Activated CD4-positive, alpha-beta T cell treated with anti-CD3 and anti-CD28 coated beads, Interleukin-2, amount 10 ng/mL, durations not matched to agents 24 days and 14 days (primary cell): ENCODE data around the gene OSBPL10. TPM values are rescaled to one million over a fixed set of nuclear protein-coding genes. Genes with fewer than 3 reads are reported as not detected.

Experiments used
- DNase-seq: peaks from one replicate; pipeline ENCODE4 v3.0.0; 2022
- H3K27ac Mint-ChIP-seq: one replicate; pipeline ENCODE4 v1.8.0; 2022; ENCODE audit warnings: mild to moderate bottlenecking, mixed read lengths
- H3K27me3 Mint-ChIP-seq: one replicate; pipeline ENCODE4 v1.8.0; 2022; ENCODE audit warnings: mixed read lengths
- H3K36me3 Mint-ChIP-seq: one replicate; pipeline ENCODE4 v1.8.0; 2022; ENCODE audit warnings: low read depth, mild to moderate bottlenecking, mixed read lengths
- H3K4me1 Mint-ChIP-seq: one replicate; pipeline ENCODE4 v1.8.0; 2021; ENCODE audit warnings: mixed read lengths
- H3K4me3 Mint-ChIP-seq: one replicate; pipeline ENCODE4 v1.8.0; 2022; ENCODE audit warnings: mild to moderate bottlenecking, moderate library complexity, mixed read lengths
- H3K9me3 Mint-ChIP-seq: one replicate; pipeline ENCODE4 v1.8.0; 2021; ENCODE audit warnings: mixed read lengths
- intact Hi-C: fragments of 100-400 bp; cut with micrococcal nuclease; formaldehyde crosslinking; loops from one replicate; pipeline ENCODE4 v1.15.1; 2023
- total RNA-seq: library from RNA; stranded (reverse); gene quantifications from 2 replicates; pipeline ENCODE4 v1.2.3, GENCODE V29; 2022

OSBPL10 gene
- total RNA-seq, 1 donor from 2014 or later: 14.5 TPM

DNA sequence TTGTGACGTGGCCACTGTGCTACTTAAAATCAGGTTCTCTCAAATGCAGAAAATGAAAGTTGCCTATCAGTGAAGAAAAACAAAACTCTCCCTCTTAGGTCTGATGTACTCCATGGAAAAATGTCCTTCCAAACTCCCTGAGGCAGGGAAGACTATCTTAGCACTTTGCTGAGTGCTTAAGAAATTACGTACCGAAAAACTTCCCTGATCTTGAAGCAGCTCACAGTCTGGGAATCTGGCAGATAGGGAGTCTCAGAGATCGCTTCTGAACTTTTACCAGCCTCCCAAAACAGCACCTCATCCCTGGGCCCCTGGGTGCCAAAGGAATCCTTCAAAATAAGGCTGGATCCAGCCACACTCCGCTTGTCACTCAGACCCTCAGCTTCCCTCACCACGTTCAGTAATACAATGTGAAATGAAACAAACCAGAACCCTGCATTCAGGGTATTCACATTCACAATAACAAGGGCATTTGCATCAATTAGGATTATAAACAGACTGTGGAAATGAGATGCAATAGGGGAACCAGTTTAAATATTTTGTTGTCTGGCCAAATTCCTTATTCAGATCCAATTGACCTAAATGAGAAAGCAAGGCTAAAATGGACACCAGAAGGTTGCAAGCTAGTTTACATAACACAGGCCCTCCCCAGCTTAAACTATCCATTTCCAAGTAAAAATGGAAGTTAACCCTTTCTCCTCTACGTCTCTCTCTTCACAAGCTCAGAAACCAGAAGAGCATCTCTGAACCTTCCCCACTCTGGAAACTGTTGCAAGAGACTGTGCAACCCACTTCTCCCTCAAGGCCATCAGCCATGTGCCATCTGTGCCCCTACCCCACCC, 20.9 kb downstream of the OSBPL10 start:
- no peak for DNase-seq
- Mint-ChIP-seq H3K27ac (peak overlapping the region; percentile 24), H3K4me1 (peaks cover 9% of the 10 kb centered on the region), H3K4me3 (no peak overlapping the region), H3K27me3 (no peaks in the 10 kb centered on the region), H3K9me3 (peaks cover 8% of the 10 kb centered on the region), H3K36me3 (no peaks in the 10 kb centered on the region)
- intact Hi-C loops: no loop called here

- Mint-ChIP-seq H3K4me3 (no peak overlapping the region), H3K36me3 (peaks cover 2% of the 10 kb centered on the region), H3K4me1 (peaks cover 9% of the 10 kb centered on the region), H3K9me3 (peaks cover 8% of the 10 kb centered on the region), H3K27ac (no peak overlapping the region), H3K27me3 (no peaks in the 10 kb centered on the region)
- no peak for DNase-seq
- intact Hi-C loops: no loop called here
These were observed 21.8 kb downstream of the OSBPL10 start for GRCh38 chr3:31959251-31959650.

DNA sequence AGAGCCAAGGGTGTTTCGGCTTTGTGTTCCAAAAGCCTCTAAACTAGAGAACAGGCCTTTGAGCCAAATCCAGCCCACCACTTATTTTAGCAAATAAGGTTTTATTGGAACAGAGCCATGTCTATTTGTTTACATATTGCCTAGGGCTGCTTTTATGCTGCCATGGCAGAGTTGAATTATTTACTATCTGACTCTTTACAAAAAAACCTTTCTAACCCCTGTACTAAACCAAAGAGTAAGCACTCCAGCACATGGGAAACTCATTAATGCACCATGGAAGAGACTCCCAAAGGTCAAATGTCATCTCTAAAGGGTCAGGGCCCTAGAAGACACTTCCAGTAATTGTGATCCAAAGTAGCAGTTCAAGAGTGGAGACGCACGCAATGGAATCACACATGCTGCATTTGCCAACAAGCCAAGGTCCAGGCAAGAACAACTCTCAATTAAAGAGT, 22.3 kb downstream of the OSBPL10 start:
- H3K4me1 Mint-ChIP-seq: peaks cover 9% of the 10 kb centered on the region
- no peak for DNase-seq
- no peak overlapping the region for H3K4me3 Mint-ChIP-seq
- H3K9me3 Mint-ChIP-seq: peaks cover 5% of the 10 kb centered on the region
- H3K27ac Mint-ChIP-seq: no peak overlapping the region
- H3K27me3 Mint-ChIP-seq: no peaks in the 10 kb centered on the region
- peaks cover 2% of the 10 kb centered on the region for H3K36me3 Mint-ChIP-seq
- intact Hi-C loops: no loop called here

DNA sequence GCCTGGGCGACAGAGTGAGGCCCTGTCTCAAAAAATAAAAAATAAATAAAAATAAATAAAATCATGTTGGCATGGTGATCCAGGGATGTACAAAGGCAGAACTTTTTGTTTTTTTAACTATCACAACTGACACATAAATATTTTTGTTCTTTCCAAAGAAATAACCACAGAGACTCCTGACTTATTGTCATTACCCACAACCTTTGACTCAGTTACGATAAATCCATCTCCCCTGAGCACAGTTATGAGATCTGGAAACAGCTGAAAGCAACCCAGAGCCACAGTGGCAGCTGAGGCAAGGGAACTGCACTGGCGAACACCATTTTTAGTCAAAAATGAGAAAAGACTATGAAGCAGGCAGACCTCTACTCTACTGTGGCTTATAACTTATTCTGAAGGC, 24.0 kb downstream of the OSBPL10 start:
- no peak overlapping the region for H3K27ac Mint-ChIP-seq
- peaks cover 4% of the 10 kb centered on the region for H3K9me3 Mint-ChIP-seq
- no peak overlapping the region for H3K4me3 Mint-ChIP-seq
- DNase-seq: no peak
- peaks cover 7% of the 10 kb centered on the region for H3K4me1 Mint-ChIP-seq
- H3K27me3 Mint-ChIP-seq: peaks cover 2% of the 10 kb centered on the region
- H3K36me3 Mint-ChIP-seq: peaks cover 2% of the 10 kb centered on the region
- intact Hi-C loops: no loop called here

DNA sequence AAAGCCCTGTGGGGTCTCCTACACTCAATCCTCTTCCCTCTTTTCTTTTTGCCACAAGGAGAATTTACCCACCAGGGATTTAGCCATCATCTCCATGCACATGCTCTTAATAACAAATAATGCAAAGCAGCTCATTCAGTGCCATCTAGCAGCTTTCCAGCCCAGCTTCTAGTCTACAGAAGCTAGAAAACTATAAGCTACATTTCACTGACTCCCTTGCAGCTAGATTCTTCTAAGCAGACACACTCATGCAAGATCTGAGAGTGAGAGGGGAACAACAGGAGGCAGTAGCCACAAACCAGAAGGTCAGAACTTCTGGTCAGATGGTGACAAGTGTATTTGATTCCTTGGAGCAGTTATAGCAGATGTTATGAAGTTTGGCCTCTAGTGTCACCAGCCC, 25.5 kb downstream of the OSBPL10 start:
- Mint-ChIP-seq H3K27me3 (peaks cover 4% of the 10 kb centered on the region), H3K4me3 (no peak overlapping the region), H3K4me1 (peaks cover 6% of the 10 kb centered on the region), H3K36me3 (peaks cover 2% of the 10 kb centered on the region), H3K9me3 (peaks cover 8% of the 10 kb centered on the region), H3K27ac (no peak overlapping the region)
- DNase-seq: no peak
- intact Hi-C loops: no loop called here

DNA sequence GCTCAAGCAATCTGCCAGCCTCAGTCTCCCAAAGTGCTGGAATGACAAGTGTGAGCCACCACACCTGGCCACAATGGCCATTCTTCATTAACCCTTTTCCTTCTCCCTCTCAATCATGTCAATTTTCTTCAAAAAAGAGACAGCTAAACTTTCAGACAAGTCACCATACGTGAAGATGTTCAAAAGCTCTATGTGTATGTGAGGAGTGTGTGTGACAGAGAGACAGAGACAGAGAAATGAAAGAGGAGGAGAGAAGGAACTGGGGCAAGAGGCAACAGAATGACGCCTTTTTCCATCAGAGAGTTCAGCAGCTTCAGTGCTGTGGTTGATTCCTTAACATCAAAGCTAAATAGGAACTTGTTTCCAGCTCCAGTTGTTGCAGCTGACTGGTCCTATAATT, 27.4 kb downstream of the OSBPL10 start:
- Mint-ChIP-seq H3K36me3 (peaks cover 2% of the 10 kb centered on the region), H3K27me3 (peaks cover 6% of the 10 kb centered on the region), H3K9me3 (peaks cover 9% of the 10 kb centered on the region), H3K4me1 (peaks cover 4% of the 10 kb centered on the region), H3K27ac (no peak overlapping the region), H3K4me3 (no peak overlapping the region)
- no peak for DNase-seq
- intact Hi-C loops: no loop called here

DNA sequence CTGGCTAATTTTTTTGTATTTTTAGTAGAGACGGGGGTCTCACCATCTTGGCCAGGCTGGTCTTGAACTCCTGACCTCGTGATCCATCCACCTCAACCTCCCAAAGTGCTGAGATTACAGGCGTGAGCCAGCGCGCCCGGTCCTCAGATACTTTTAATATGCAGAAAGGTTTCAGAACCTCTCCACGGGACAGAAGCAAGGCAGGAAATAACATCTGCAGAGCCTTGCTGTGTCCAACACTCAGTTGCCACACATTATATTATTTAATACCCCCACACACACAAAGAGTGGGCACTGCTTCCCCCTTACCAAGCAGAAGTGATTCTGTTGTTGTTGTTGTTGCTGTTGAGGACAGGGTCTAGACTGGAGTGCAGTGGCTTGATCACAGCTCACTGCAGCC, 28.0 kb downstream of the OSBPL10 start:
- DNase-seq: no peak
- no peak overlapping the region for H3K27ac Mint-ChIP-seq
- intact Hi-C loops: no loop called here
- no peak overlapping the region for H3K4me3 Mint-ChIP-seq
- peaks cover 6% of the 10 kb centered on the region for H3K27me3 Mint-ChIP-seq
- H3K4me1 Mint-ChIP-seq: peaks cover 4% of the 10 kb centered on the region
- peaks cover 9% of the 10 kb centered on the region for H3K9me3 Mint-ChIP-seq
- H3K36me3 Mint-ChIP-seq: peaks cover 2% of the 10 kb centered on the region

GRCh38 chr3:31952205-31952604, 28.9 kb downstream of the OSBPL10 start:
- no peak overlapping the region for H3K27ac Mint-ChIP-seq
- peaks cover 4% of the 10 kb centered on the region for H3K4me1 Mint-ChIP-seq
- no peak for DNase-seq
- peaks cover 9% of the 10 kb centered on the region for H3K9me3 Mint-ChIP-seq
- intact Hi-C loops: no loop called here
- H3K4me3 Mint-ChIP-seq: no peak overlapping the region
- H3K36me3 Mint-ChIP-seq: peaks cover 2% of the 10 kb centered on the region
- peaks cover 6% of the 10 kb centered on the region for H3K27me3 Mint-ChIP-seq

GRCh38 chr3:31948280-31948679, 32.8 kb downstream of the OSBPL10 start:
- peaks cover 6% of the 10 kb centered on the region for H3K27me3 Mint-ChIP-seq
- H3K27ac Mint-ChIP-seq: no peak overlapping the region
- H3K36me3 Mint-ChIP-seq: no peaks in the 10 kb centered on the region
- intact Hi-C loops: no loop called here
- no peak for DNase-seq
- no peak overlapping the region for H3K4me3 Mint-ChIP-seq
- peaks cover 6% of the 10 kb centered on the region for H3K4me1 Mint-ChIP-seq
- peaks cover 5% of the 10 kb centered on the region for H3K9me3 Mint-ChIP-seq

DNA sequence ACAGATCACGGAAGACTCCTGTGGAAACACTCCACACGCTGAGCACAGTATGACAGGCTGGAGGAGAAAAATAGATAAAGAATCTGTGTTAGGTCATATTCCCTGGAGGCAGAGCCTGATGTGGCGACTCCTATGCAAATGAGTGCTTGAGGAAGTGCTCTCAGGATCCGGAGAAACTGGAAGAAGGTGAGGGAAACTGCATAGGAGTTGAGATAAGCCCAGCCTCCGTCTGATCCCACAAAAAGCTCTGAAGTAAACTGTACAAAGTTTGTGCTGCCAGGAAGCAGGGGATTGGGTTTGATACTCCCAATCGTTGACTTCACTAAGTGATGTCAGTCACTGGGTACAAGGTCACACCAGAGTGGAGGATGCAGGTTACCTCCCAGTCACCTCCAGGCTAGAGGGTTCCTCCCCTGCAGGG, 33.4 kb downstream of the OSBPL10 start:
- H3K36me3 Mint-ChIP-seq: no peaks in the 10 kb centered on the region
- H3K4me1 Mint-ChIP-seq: peaks cover 6% of the 10 kb centered on the region
- H3K4me3 Mint-ChIP-seq: no peak overlapping the region
- peaks cover 8% of the 10 kb centered on the region for H3K9me3 Mint-ChIP-seq
- intact Hi-C loops: no loop called here
- no peak overlapping the region for H3K27ac Mint-ChIP-seq
- peaks cover 6% of the 10 kb centered on the region for H3K27me3 Mint-ChIP-seq
- DNase-seq: no peak

- peaks cover 3% of the 10 kb centered on the region for H3K4me1 Mint-ChIP-seq
- H3K27ac Mint-ChIP-seq: no peak overlapping the region
- peaks cover 4% of the 10 kb centered on the region for H3K27me3 Mint-ChIP-seq
- peaks cover 9% of the 10 kb centered on the region for H3K9me3 Mint-ChIP-seq
- no peak overlapping the region for H3K4me3 Mint-ChIP-seq
- DNase-seq: no peak
- intact Hi-C loops: no loop called here
- H3K36me3 Mint-ChIP-seq: no peaks in the 10 kb centered on the region
These were observed 33.9 kb downstream of the OSBPL10 start for GRCh38 chr3:31947162-31947561.

DNA sequence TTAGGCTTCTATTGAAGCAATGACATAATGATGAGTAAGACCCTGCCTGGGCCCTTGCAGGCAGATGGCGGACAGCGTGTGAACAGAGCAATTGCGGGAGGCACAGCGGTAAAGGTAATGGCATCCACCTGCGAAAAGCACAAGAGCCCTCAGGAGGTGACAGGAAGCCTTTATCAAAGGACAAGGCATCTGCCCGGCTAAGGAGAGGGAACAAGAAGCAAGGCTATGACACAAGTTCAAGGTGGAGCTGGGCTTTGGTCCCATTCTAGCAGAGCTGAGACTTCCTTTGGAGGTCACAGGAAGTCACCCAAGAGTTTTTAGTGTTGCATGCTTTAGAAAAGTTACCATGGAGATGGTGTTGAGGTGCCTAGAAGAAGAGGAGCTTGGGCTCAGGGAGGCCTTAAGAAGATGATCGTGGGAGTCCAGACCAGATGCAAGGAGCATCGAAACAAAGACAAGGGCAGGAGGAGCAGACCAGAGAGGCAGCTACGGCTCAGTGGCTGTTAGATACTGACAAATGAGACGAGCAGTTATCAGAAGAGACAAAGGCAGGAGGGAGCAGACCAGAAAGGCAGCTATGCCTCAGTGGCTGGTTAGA, 34.5 kb downstream of the OSBPL10 start:
- peaks cover 2% of the 10 kb centered on the region for H3K4me1 Mint-ChIP-seq
- intact Hi-C loops: no loop called here
- peaks cover 9% of the 10 kb centered on the region for H3K9me3 Mint-ChIP-seq
- no peak overlapping the region for H3K4me3 Mint-ChIP-seq
- DNase-seq: no peak
- H3K27me3 Mint-ChIP-seq: peaks cover 4% of the 10 kb centered on the region
- H3K36me3 Mint-ChIP-seq: no peaks in the 10 kb centered on the region
- H3K27ac Mint-ChIP-seq: no peak overlapping the region

- Mint-ChIP-seq H3K4me1 (peaks cover 2% of the 10 kb centered on the region), H3K36me3 (no peaks in the 10 kb centered on the region), H3K9me3 (peaks cover 6% of the 10 kb centered on the region), H3K27me3 (peaks cover 3% of the 10 kb centered on the region), H3K4me3 (no peak overlapping the region), H3K27ac (no peak overlapping the region)
- intact Hi-C loops: no loop called here
- DNase-seq: no peak
These were observed 35.4 kb downstream of the OSBPL10 start for GRCh38 chr3:31945738-31946052.

DNA sequence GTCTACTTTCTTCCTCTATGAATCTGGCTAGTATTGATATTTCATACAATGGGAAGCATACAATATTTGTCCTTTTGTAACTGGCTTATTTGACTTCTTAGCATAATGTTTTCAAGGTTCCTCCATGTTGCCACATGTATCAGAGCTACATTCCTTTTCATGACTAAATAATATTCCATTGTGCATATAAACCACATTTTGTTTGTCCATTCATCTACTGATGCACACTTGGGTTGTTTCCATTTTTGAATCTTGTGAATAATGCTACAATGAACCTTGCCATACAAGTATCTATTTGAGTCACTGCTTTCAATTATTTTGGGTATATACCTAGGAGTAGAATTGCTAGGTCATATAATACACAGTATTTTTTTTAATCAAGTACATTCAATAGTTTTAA, 38.0 kb downstream of the OSBPL10 start:
- DNase-seq: no peak
- Mint-ChIP-seq H3K27ac (no peak overlapping the region), H3K4me3 (no peak overlapping the region), H3K36me3 (no peaks in the 10 kb centered on the region), H3K4me1 (peaks cover 2% of the 10 kb centered on the region), H3K9me3 (peaks cover 4% of the 10 kb centered on the region), H3K27me3 (no peaks in the 10 kb centered on the region)
- intact Hi-C loops: no loop called here
